ENCODE data around the gene MAOA.

Gene MAOA

GRCh38 chrX:43646800-43647199 lies 9.3 kb upstream of the MAOA start:
- Histone ChIP-seq H3K4ac (ENCODE audit: low read length) (no peak overlapping the region), H2BK15ac (ENCODE audit: low read length) (no peak overlapping the region), H2AFZ (ENCODE audit: low read length) (no peak overlapping the region), H3K36me3 (replicated peaks in 1 of 2; ENCODE audit: control insufficient read depth in 2 of 2, insufficient read depth in 2 of 2, low read length in 2 of 2) (no peaks in the 10 kb centered on the region), H3K27ac (replicated peaks; ENCODE audit: low read length) (no peak overlapping the region), H3K23ac (ENCODE audit: low read depth, low read length, poor library complexity) (no peak overlapping the region), H2BK120ac (ENCODE audit: low read depth, low read length) (no peak overlapping the region), H3K4me3 (ENCODE audit: low read length in 2 of 2) (no peak overlapping the region), H3K27me3 (ENCODE audit: control insufficient read depth in 3 of 3, insufficient read depth in 3 of 3, low read depth in 1 of 3, low read length in 3 of 3) (no peaks in the 10 kb centered on the region), H3K4me1 (ENCODE audit: control insufficient read depth in 2 of 2, insufficient read depth in 1 of 2, low read depth in 1 of 2, low read length in 2 of 2) (peaks cover 0 to 6% of the 10 kb centered on the region in 2 donors), H2BK12ac (ENCODE audit: low read length) (no peak overlapping the region), H3K79me1 (ENCODE audit: low read depth, low read length) (no peaks in the 10 kb centered on the region), H4K8ac (ENCODE audit: low read depth, low read length) (no peak overlapping the region), H2AK5ac (ENCODE audit: low read depth, low read length) (no peak overlapping the region), H3K9ac (ENCODE audit: low read depth, low read length, poor library complexity) (no peak overlapping the region), H3K18ac (ENCODE audit: low read length) (no peak overlapping the region), H3K14ac (ENCODE audit: low read length) (no peak overlapping the region), H3K4me2 (ENCODE audit: insufficient read depth, low read length, poor library complexity, severe bottlenecking) (no peak overlapping the region), H2BK5ac (ENCODE audit: low read length) (no peak overlapping the region), H3K9me3 (replicated peaks in 1 of 2; ENCODE audit: control insufficient read depth in 2 of 2, insufficient read depth in 1 of 2, low read depth in 1 of 2, low read length in 2 of 2) (no peaks in the 10 kb centered on the region), H4K91ac (ENCODE audit: low read depth, low read length, poor library complexity) (no peak overlapping the region)
- DNase-seq (ENCODE audit: low spot score): no peak
- WGBS, 2 donors (ENCODE audit: extremely low coverage in 2 of 2, insufficient read length in 2 of 2, insufficient replicate concordance in 1 of 2): no CpG with 5 or more reads among the region's 3 CpGs

GRCh38 chrX:43654431-43655150 lies 1.5 kb upstream of the MAOA start:
- Histone ChIP-seq H3K27me3 (ENCODE audit: control insufficient read depth in 3 of 3, insufficient read depth in 3 of 3, low read depth in 1 of 3, low read length in 3 of 3) (no peaks in the 10 kb centered on the region), H3K4me2 (ENCODE audit: insufficient read depth, low read length, poor library complexity, severe bottlenecking) (peak overlapping the region; percentile 69), H3K23ac (ENCODE audit: low read depth, low read length, poor library complexity) (no peak overlapping the region), H3K79me1 (ENCODE audit: low read depth, low read length) (no peaks in the 10 kb centered on the region), H3K36me3 (replicated peaks in 1 of 2; ENCODE audit: control insufficient read depth in 2 of 2, insufficient read depth in 2 of 2, low read length in 2 of 2) (no peaks in the 10 kb centered on the region), H4K8ac (ENCODE audit: low read depth, low read length) (no peak overlapping the region), H3K18ac (ENCODE audit: low read length) (no peak overlapping the region), H3K9ac (ENCODE audit: low read depth, low read length, poor library complexity) (peak overlapping the region; percentile 77), H2AK5ac (ENCODE audit: low read depth, low read length) (no peak overlapping the region), H3K4me3 (ENCODE audit: low read length in 2 of 2) (peak overlapping the region; percentile 49 to 89), H3K27ac (replicated peaks; ENCODE audit: low read length) (no peak overlapping the region), H2BK15ac (ENCODE audit: low read length) (no peak overlapping the region), H2BK12ac (ENCODE audit: low read length) (no peak overlapping the region), H3K4ac (ENCODE audit: low read length) (no peak overlapping the region), H2AFZ (ENCODE audit: low read length) (peak overlapping the region; percentile 94), H3K9me3 (replicated peaks in 1 of 2; ENCODE audit: control insufficient read depth in 2 of 2, insufficient read depth in 1 of 2, low read depth in 1 of 2, low read length in 2 of 2) (peaks cover 0 to 9% of the 10 kb centered on the region in 2 donors), H3K4me1 (ENCODE audit: control insufficient read depth in 2 of 2, insufficient read depth in 1 of 2, low read depth in 1 of 2, low read length in 2 of 2) (no peaks in the 10 kb centered on the region), H4K91ac (ENCODE audit: low read depth, low read length, poor library complexity) (no peak overlapping the region), H3K14ac (ENCODE audit: low read length) (no peak overlapping the region), H2BK120ac (ENCODE audit: low read depth, low read length) (no peak overlapping the region), H2BK5ac (ENCODE audit: low read length) (no peak overlapping the region)
- DNase-seq (ENCODE audit: low spot score): peak; percentile 87
- WGBS, 2 donors (ENCODE audit: extremely low coverage in 2 of 2, insufficient read length in 2 of 2, insufficient replicate concordance in 1 of 2): no CpG with 5 or more reads among the region's 57 CpGs

GRCh38 chrX:43655151-43656004 lies 721 bp upstream of the MAOA start:
- Histone ChIP-seq H2AFZ (ENCODE audit: low read length) (peak overlapping the region; percentile 94), H3K27ac (replicated peaks; ENCODE audit: low read length) (no peak overlapping the region), H3K36me3 (replicated peaks in 1 of 2; ENCODE audit: control insufficient read depth in 2 of 2, insufficient read depth in 2 of 2, low read length in 2 of 2) (no peaks in the 10 kb centered on the region), H2BK120ac (ENCODE audit: low read depth, low read length) (no peak overlapping the region), H3K27me3 (ENCODE audit: control insufficient read depth in 3 of 3, insufficient read depth in 3 of 3, low read depth in 1 of 3, low read length in 3 of 3) (no peaks in the 10 kb centered on the region), H3K14ac (ENCODE audit: low read length) (no peak overlapping the region), H2AK5ac (ENCODE audit: low read depth, low read length) (no peak overlapping the region), H2BK5ac (ENCODE audit: low read length) (no peak overlapping the region), H4K8ac (ENCODE audit: low read depth, low read length) (no peak overlapping the region), H4K91ac (ENCODE audit: low read depth, low read length, poor library complexity) (no peak overlapping the region), H3K4ac (ENCODE audit: low read length) (no peak overlapping the region), H3K4me3 (ENCODE audit: low read length in 2 of 2) (peak overlapping the region; percentile 49 to 89), H3K18ac (ENCODE audit: low read length) (peak overlapping the region; percentile 57), H3K4me1 (ENCODE audit: control insufficient read depth in 2 of 2, insufficient read depth in 1 of 2, low read depth in 1 of 2, low read length in 2 of 2) (no peaks in the 10 kb centered on the region), H2BK15ac (ENCODE audit: low read length) (no peak overlapping the region), H3K23ac (ENCODE audit: low read depth, low read length, poor library complexity) (no peak overlapping the region), H3K79me1 (ENCODE audit: low read depth, low read length) (no peaks in the 10 kb centered on the region), H2BK12ac (ENCODE audit: low read length) (no peak overlapping the region), H3K4me2 (ENCODE audit: insufficient read depth, low read length, poor library complexity, severe bottlenecking) (peak overlapping the region; percentile 69), H3K9ac (ENCODE audit: low read depth, low read length, poor library complexity) (peak overlapping the region; percentile 77), H3K9me3 (replicated peaks in 1 of 2; ENCODE audit: control insufficient read depth in 2 of 2, insufficient read depth in 1 of 2, low read depth in 1 of 2, low read length in 2 of 2) (peaks cover 0 to 9% of the 10 kb centered on the region in 2 donors)
- WGBS, 2 donors (ENCODE audit: extremely low coverage in 2 of 2, insufficient read length in 2 of 2, insufficient replicate concordance in 1 of 2): no CpG with 5 or more reads among the region's 51 CpGs
- DNase-seq (ENCODE audit: low spot score): no peak

GRCh38 chrX:43657671-43658070 lies 1.6 kb downstream of the MAOA start:
- Histone ChIP-seq H4K91ac (ENCODE audit: low read depth, low read length, poor library complexity) (no peak overlapping the region), H3K4me3 (ENCODE audit: low read length in 2 of 2) (no peak overlapping the region), H2BK15ac (ENCODE audit: low read length) (no peak overlapping the region), H4K8ac (ENCODE audit: low read depth, low read length) (no peak overlapping the region), H2AFZ (ENCODE audit: low read length) (no peak overlapping the region), H3K27me3 (ENCODE audit: control insufficient read depth in 3 of 3, insufficient read depth in 3 of 3, low read depth in 1 of 3, low read length in 3 of 3) (no peaks in the 10 kb centered on the region), H3K4me1 (ENCODE audit: control insufficient read depth in 2 of 2, insufficient read depth in 1 of 2, low read depth in 1 of 2, low read length in 2 of 2) (no peaks in the 10 kb centered on the region), H2BK5ac (ENCODE audit: low read length) (no peak overlapping the region), H3K14ac (ENCODE audit: low read length) (no peak overlapping the region), H3K18ac (ENCODE audit: low read length) (no peak overlapping the region), H2BK120ac (ENCODE audit: low read depth, low read length) (no peak overlapping the region), H3K9me3 (replicated peaks in 1 of 2; ENCODE audit: control insufficient read depth in 2 of 2, insufficient read depth in 1 of 2, low read depth in 1 of 2, low read length in 2 of 2) (peaks cover 0 to 9% of the 10 kb centered on the region in 2 donors), H2AK5ac (ENCODE audit: low read depth, low read length) (no peak overlapping the region), H3K4me2 (ENCODE audit: insufficient read depth, low read length, poor library complexity, severe bottlenecking) (no peak overlapping the region), H3K27ac (replicated peaks; ENCODE audit: low read length) (no peak overlapping the region), H3K79me1 (ENCODE audit: low read depth, low read length) (no peaks in the 10 kb centered on the region), H3K9ac (ENCODE audit: low read depth, low read length, poor library complexity) (no peak overlapping the region), H3K23ac (ENCODE audit: low read depth, low read length, poor library complexity) (no peak overlapping the region), H3K36me3 (replicated peaks in 1 of 2; ENCODE audit: control insufficient read depth in 2 of 2, insufficient read depth in 2 of 2, low read length in 2 of 2) (no peaks in the 10 kb centered on the region), H3K4ac (ENCODE audit: low read length) (no peak overlapping the region), H2BK12ac (ENCODE audit: low read length) (no peak overlapping the region)
- WGBS, 2 donors (ENCODE audit: extremely low coverage in 2 of 2, insufficient read length in 2 of 2, insufficient replicate concordance in 1 of 2): no CpG with 5 or more reads among the region's 1 CpG
- no peak for DNase-seq (ENCODE audit: low spot score)

All from neuronal stem cell (in vitro differentiated cells).